Hematopoietic multipotent progenitor cell treated with erythropoietin and hydrocortisone succinate and interleukin-3 and kit ligand, for 4 days (in vitro differentiated cells): ENCODE measurements around the gene BDH1.
A peak's percentile ranks its signal among the peaks of the same experiment; 100 is the strongest.
"Not testable (repeated sequence)": the region's sequence is repeated elsewhere in the genome, so short reads cannot be mapped to it uniquely, and the experiment has no call there.

ENCODE experiments used
- DNase-seq: peaks from one replicate; pipeline ENCODE4 v3.0.0-alpha.2; 2015

Gene BDH1

DNA sequence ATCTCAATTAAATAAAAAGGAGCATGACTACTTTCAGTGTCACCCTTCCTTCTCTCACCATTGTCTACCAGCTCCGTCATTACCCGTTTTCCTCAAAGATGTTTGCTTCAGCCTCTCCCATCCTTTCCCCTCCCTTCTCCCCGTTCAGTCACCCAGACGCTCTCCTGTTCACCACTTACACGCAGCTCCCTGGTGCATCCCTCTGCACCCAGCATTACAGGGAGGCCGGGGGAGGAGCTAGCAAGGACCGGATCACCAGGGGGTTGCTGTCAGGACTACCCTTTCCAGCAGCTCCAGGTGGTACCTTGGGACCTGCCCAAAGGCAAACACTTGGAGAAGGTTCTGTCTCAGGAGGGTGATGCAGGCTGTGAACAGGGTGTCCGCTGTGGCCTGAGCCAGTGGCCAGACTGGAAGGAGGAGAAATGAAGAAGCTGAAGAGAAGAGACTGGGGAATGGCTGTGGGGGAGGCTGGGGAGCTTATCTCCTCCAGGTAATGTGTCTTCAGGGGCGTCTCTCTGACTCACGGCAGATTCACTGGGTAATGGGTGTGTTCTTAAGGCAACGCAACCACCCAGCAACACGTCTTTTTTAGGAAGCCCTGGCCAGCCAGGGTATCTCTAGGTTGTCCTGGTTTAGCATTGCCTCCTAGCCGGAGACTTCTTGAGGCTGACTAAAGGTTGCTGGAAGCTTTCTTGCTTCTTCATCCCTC, 21.8 kb upstream of the BDH1 start:
- DNase-seq: no peak

DNA sequence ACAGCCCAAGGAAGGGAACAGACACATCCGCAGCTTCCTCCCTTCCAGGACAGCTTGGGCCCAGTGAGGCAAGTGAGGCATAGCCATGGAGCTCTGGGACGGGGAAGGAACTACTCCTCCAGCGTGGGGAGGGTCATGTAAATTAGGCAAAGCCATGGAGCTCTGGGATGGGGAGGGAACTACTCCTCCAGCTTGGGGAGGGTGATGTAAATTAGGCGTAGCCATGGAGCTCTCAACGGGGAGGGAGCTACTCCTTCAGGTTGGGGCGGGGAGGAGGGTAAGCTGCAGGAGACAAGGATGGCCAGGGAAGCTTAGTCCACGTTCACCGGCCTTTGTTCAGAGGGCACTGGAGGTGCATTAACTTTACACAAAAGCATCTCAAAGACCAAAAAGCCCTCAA, 21.1 kb upstream of the BDH1 start:
- no peak for DNase-seq

DNA sequence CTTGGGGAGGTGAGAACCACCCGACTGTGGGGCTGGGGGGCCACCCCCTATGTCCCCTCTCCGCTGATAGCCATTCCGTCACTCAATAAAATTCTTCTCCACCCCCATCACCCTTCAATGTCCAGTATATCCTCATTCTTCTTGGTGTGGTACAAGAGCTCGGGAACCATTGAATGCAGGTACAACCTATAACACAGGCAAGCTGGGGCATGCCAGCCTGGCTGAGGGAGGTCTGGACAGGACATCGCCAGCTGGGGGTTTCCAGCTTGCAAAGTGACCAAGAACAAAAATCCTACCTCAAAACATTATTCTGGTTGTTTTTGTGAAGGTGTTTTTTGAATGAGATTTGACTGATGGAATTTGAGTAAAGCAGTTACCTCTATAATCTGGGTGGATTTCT, 19.6 kb upstream of the BDH1 start:
- no peak for DNase-seq

DNA sequence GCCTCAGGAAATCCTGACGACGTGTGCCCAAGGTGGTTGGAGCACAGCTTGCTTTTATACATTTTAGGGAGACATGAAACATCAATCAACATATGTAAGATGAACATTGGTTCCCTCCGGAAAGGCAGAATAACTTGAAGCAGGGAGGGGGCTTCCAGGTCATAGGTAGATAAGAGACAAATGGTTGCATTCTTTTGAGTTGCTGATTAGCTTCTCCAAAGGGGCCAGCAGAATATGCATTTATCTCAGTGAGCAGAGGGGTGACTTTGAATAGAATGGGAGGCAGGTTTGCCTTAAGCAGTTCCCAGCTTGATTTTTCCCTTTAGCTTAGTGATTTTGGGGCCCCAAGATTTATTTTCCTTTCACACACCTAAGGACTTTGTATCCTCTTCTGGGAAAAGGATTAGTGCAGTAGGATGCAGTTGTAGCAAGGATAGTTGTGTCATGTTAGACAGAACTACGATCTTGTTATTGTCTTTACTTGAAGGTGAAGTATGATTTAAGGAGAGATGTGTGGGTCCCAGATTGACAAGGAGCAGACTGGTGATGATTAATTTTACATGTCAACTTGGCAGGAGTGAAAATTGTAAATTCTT, 18.7 kb upstream of the BDH1 start:
- not testable (repeated sequence) for DNase-seq

DNA sequence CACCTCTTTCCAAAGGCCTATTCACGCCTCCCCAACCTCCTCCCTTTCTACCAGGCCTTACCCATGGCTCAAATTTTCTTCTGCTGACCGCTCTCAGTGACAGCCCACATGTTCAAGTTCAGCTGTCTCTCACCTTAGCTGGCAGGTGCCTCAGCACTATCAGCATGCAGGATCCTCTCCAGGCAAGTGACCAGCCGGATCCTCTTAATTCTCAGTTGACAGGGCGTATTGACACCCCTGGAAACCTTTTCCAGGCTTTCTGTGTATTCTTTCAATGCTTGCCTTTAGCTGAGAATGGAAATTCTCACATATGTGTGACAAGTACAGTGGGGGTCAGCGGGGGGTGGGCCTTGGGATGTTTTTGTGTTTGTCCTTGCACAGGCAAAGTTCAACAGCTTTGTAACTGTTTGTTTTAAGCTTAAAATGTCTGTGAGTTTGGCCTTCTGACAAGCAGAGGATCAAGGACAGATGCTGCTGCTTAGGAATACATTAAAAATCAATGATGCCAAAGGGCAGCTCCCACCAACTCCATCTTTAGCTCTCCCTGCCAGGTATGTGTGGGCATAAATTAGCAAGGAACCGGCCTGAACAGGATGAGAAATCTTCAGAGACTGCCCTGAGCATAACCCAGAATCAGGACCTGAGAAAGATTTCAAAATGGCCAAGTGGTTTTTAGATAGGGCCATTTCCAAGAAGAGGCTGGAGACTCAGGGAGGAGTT, 17.4 kb upstream of the BDH1 start:
- no peak for DNase-seq

DNA sequence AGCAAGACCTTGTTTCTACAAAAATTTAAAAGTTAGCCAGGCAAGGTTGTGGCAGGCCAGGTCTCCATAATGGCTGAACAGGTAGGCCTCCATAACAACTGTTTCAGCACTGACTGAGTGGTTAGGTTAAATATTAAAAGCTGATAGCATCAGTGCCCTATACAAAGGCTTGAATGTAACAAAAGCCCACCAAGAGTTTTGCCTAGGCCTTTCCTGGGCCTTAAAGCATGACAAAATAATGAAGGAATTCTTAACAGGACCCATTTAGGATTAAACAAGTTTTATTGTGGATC, 16.1 kb upstream of the BDH1 start:
- not testable (repeated sequence) for DNase-seq

DNA sequence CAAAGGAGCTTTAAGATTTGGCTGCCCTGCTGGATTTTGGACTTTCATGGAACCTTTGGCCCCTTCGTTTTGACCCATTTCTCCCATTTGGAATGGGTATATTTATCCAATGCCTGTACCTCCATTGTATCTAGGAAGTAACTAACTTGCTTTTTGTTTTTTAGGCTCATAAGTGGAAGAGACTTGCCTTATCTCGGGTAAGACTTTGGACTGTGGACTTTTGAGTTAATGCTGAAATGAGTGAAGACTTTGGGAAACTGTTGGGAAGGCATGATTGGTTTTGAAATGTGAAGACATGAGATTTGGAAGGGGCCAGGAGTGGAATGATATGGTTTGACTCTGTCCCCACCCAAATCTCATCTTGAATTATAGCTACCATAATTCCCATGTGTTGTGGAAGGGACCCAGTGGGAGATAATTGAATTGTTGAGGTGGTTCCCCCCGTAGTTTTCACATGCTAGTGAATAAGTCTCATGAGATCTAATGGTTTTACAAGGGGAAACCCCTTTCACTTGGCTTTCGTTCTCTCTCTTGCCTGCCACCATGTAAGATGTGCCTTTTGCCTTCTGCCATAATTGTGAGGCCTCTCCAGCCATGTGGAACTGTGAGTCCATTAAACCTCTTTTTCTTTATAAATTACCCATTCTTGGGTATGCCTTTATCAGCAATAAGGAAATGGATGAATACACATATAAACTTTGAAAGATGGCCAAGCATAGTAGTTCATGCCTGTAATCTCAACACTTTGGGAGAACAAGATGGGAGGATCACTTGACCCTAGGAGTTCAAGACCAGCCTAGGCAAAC, 15.5 kb upstream of the BDH1 start:
- not testable (repeated sequence) for DNase-seq

DNA sequence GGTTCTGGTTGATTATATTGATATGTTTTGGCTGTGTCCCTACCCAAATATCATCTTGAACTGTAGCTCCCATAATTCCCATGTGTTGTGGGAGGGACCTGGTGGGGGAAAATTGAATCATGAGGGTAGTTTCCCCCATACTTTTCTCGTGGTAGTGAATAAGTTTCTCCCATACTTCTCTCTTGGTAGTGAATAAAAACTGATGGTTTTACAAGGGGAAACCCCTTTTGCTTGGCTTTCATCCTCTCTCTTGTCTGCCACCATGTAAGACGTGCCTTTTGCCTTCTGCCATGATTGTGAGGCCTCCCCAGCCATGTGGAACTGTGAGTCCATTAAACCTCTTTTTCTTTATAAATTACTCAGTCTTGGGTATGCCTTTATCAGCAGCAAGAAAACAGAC, 13.7 kb upstream of the BDH1 start:
- DNase-seq: not testable (repeated sequence)

DNA sequence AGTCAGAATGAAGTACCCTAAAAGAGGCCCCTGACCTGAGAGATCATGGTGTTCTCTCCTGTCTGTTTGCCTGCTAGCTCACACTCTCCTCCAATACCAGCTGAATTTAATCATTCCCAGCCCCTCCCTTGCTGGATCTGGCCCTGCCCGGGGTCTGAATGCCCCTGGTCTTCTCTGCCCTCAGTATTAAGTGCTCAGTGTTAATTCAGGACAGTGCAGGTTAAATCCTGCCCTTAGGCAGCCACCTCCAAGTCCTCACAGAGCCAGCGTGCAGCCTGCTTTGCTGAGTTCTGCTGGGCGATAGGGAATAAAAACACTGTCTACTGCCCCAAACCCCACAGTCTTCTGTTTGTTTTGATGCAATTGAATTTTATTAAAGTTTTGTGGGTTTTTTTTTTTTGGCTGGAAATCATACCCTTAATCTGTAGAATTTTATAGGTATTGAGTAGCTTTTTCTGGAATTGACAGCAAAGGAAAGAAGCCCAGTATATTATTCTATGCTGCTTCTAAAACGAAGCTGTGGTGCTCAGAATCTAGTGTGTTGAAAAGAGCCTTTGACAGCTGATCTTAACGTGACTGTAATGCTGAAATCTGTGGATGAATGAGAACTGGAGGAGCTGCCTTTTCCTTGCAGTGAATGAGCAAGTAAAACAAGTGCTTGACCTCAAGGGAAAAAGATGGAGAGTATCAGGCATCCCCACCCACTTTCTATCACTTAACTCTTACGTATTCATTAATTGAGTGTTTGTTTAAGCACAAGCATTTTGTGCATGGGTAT, 12.3 kb upstream of the BDH1 start:
- no peak for DNase-seq

DNA sequence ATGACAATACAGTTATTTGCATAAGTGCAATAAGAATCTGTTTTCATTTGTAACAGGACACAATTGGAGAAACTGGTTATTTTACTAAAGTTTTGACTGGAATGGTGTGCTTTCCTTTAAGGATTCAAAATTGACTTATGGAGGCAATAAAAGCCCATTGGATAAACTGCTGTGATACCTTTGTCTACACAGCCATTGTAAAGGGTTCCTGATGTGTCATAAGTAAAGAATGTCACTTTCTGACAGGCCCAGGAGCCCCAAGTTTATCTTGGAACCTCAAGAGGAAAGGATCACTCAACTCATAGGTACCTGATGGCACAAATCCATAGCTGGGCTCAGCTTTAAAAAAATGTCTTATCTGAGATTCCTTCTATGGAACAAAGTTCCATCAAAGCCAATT, 10.4 kb upstream of the BDH1 start:
- DNase-seq: not testable (repeated sequence)

DNA sequence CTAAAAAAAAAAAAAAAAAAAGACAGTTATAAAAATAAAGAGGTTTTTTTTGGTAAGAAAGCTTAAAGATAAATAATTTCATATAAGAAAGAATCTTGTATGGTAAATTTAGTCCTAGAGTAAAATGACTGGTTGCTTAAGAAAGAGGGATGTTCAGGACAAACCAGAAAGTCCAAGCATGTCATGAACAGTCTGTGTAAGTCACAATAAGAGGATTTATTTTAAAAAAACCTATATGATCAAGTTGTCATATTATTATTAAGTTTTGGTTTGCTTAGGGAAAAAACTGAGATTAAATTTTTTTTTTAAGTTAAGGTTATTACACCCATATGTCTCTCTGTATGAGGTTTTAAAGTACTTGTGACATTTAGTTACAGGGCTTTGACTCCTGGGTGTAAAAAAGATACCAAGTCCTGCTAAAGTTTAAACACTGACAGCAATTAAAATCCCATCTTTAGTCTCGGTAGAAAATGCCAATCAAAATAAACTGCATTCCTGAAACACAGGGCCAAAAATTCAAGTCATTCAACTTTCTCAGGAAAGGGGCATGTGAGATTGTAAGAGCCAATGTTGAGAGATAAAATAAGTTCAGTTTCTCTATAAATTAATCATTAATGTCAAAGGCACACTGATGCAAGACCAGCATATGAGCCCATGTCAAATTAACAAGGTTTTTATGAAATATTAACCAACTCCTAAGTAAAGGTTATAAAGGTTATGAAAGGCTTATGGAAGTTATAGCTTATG, 8.5 kb upstream of the BDH1 start:
- DNase-seq: peak; percentile 14

DNA sequence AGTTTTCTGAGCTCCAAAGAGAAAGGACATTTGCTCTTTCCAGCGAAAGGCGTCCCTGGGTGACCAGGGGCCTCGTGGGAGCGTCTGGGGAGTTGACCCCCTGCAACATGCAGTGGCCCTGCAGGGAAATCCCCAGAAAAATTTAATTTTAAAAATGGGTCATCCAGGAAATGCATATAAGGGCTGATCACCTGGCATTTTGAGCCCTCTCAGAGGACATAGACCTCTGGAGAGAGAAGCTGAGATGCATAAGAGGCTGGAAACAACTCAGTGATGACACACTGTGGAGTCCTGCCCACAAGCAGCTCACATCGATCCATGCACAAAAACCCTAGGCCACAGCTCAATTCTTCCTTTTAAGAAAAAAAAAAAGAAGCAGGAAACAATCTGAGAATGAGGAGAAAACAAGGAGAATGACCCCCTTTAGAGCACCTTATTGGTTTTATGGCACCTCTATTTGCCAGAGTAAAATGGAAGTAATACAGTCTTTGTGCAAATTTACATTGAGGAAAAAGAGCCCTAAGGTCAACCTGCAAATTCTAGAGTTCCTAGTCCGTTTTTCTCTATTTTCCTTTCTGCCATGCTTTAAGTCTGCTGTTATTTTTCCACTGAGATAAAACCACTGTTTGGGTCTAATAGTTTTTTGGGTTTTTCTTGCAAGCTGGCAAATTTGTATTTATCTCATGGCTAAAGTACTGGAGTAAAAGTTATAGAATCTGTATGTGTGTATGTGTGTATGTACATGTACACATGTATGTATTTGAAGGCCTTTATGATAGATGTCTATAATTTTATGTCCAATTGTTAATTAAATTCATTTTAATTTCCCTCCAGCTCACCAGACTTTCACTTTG, 6.9 kb upstream of the BDH1 start:
- DNase-seq: no peak

DNA sequence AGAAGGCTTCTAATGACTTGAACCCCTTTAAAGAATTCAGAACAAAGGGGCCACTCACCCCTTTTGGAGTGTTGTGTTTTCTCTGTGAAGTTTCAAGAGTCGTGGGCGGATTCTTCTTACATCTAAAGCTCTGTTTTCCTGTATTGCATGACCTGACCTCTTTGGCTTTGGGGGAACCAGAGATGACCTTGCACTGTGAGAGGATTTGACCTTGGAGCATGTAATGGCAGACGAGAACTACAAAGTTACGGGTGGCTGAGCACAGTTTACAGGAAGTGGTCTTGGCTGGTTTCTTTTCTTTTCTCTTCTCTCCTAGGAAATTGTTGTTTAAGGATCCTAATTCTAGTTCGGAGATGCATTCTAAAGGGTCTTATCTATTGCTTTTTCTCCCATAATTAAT, 6.2 kb upstream of the BDH1 start:
- no peak for DNase-seq

DNA sequence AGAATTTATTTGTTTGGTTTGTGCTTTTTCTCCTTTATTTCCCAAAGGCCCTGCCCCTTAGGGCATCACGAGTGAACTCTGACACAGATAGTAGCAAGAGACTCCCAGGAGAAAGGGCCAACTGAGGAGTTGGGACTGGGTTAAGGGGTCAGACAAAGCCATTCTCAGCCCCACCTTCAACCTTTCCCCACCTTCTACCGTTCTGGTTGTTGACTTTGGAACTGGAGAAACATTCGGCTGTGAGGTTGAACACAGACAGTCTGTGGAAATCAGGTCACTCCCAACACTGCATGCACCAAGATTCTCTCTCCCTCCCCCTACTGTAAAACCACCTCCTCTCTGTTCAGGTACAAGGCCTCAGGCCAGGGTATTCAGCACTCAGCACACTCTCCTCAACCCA, 3.9 kb upstream of the BDH1 start:
- DNase-seq: no peak

DNA sequence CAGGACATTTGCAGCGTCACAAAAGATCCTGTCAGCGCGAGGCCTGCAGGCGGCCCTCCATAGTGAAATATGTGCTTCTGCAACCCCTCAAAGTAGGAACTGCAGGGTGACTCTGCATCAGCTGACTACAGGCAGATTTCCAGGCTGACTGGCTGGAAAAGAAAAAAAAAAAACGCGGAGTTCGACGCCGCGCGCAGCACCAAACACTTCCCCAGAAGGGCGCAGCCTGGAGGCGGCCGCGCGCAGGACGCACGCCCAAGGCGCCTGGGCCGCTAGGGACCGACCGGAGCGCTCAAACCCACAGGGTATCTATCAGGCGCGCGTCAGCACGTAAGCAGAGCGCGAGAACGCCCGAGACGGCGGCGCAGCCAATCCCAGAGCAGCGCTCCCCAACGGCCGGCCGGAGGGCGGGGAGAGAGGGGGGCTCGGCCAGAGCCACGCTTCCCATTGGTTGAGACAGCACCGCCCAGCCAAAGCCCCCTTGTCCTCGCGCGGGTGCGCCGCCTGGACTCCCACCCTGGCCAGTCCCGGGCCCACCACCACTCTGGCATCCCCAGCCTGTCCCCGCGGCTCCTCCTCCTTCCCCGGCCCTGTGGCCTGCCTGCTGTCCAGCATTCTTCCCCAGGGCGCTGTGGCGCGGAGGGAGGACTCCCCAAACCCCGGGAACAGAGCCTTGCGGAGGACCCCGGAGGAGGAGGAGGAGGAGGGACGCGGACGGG, 1.0 kb downstream of the BDH1 start:
- peak; percentile 99 for DNase-seq

DNA sequence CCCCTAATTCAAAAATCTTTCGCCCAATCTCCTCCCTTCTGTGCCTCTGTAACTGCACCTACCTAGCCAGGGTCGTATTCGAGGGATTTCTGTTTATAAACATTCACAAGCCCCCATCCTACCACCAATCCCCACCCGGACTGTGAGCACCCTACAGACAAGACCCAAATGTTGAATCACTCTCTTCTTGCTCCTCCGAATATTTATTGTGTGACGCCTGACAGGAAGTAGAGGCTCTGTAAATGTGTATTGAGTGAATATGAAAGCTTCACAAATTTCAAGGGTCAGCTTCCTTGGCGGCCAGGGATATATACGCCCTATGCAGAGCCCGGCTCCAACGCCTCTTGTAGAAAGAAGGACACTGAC, 1.6 kb downstream of the BDH1 start:
- no peak for DNase-seq

DNA sequence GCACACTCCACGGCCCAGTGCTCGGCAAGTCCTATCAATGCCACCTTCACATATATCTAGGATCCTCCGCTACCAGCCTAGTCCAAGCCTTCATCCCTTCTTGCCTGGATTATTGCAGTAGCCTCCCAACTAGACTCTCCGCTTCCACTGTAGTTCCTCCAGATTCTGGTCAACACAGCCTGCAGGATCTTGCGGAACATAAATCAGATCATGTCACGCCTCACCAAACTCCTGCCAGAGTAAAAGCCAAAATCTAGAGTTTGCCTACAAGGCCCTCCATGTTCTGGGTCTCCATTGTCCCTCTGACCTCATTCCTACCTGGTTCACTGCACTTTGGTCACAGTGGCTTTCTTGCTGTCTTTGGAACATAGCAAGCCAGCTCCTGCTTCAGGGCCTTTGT, 3.6 kb downstream of the BDH1 start:
- no peak for DNase-seq

DNA sequence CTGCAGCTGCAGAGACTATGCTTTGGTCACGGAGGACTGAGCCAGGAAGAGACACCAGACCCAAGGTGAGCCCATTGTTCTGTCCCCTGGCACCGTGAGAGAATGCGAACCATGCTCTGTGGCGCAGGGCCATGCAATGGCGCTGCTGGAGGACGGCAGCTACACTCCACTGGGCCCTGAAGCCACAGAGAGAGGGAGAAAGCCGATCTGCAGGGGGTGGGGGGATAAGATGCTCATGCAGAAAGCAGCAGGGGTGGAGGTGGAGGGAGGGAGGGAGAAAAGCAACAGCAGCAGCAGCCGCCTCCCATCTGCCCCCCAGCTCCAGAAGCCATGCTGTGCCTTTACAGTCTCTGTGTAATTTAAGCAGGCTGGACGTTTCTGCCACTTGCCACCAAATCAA, 5.3 kb downstream of the BDH1 start:
- DNase-seq: no peak

DNA sequence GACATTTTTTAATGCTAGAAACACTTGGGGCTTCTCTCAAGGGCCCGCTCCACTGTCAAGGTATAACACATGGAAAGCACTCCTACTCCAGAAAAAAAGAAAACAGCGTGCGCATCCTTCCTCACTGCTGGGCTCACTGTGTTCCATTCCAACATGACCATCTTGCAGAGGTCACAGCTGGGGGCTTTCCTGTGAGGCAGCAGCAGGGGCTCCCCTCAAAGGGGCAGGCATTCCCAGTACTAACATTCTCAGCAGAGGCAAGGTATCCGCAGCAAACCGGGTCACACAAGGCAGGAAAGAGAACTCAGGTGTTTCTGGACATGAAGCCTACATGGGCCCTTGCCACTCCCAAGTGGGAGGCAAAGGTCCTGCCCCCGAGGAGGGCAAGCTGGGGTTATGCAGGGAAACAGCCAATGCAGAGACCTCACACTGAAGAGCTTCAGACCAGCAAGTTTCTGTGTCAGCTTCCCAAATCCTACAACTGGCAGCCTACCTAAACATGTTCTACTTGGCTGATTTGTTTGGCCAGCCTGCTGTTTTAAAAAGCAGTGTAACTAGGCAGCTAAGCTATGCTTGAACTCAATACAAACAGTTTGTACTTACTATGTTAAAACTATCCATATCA, 6.4 kb downstream of the BDH1 start:
- DNase-seq: no peak
